ENCODE data around the gene DSC1. TPM values are rescaled to one million over a fixed set of nuclear protein-coding genes. Genes with fewer than 3 reads are reported as not detected.
A peak's percentile ranks its signal among the peaks of the same experiment; 100 is the strongest.
"Not testable (repeated sequence)": the region's sequence is repeated elsewhere in the genome, so short reads cannot be mapped to it uniquely, and the experiment has no call there.

The DSC1 gene
- total RNA-seq, 1 donor from 2014 or later: 3.0 TPM

DNA sequence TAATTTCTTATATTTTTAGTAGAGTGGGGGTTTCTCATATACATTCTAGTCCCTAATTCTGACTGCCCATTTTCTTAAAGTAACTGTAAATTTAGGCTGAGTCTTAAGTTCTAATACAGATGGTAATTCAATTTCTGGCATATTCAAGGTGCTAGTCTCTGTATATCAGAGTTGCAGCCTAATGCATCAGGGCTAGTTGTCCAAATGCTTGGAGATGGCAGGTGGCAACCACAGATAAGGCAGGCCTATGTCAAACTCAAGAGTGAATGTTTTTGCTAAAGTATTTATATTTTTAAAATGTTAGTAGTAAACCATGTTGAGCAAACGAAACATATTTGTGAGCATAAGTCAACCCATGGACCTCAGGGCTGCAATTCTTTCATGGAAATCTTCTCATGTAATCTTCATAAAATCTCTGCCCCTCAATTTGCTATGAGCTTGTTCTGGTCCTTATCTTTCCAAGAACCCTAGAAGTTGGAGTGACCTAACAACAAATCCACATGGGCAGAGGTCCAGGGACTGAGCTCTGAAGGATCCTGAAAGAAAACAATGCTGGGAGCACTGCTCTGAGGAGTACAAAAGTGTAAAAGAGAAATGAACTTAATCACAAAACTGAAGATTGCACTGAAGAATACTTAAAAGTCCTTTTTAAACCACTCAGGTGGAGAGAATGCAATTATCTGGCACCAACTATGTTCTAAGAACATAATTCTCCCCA is 33.1 kb downstream of the DSC1 start:
- DNase-seq (ENCODE audit: missing footprints) (no peak), ATAC-seq (no peak)
- intact Hi-C loops (cut with DNase I): no loop called here

DNA sequence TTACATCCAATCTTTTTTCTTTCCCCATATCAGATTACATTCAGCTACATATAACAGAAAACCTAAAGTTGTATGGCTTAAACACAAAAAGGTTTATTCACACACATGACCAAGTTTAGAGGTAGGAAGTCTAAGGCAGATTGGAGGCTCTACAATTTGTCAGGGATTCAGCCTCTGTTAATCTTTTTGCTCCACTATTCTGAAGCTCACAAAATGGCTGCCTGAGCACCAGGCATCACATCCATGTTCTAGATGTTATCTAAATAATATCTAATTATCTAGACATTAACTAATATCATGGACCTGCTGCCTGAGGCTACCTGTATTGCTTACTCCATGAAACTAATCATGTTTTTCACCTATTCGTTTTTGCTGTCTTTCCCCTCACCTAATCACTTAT is 36.8 kb downstream of the DSC1 start:
- ATAC-seq (no peak), DNase-seq (ENCODE audit: missing footprints) (no peak)
- intact Hi-C loops (cut with DNase I): no loop called here

DNA sequence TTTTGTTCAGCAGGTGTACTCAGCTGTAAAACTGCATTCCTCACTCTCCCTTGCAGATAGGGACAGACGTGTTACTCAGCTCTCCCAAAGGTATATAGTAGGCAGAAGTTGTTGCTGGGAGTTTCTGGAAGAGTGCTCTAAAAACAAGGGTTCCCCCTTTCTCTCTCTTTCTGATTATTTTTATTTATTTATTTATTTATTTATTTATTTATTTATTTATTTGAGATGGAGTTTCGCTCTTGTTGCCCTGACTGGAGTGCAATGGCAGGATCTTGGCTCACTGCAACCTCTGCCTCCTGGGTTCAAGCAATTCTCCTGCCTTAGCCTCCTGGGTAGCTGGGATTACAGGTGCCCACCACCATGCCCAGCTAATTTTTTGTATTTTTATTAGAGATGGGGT is 39.5 kb downstream of the DSC1 start:
- ATAC-seq; intact Hi-C loops (cut with DNase I); DNase-seq (ENCODE audit: missing footprints): not testable (repeated sequence)

DNA sequence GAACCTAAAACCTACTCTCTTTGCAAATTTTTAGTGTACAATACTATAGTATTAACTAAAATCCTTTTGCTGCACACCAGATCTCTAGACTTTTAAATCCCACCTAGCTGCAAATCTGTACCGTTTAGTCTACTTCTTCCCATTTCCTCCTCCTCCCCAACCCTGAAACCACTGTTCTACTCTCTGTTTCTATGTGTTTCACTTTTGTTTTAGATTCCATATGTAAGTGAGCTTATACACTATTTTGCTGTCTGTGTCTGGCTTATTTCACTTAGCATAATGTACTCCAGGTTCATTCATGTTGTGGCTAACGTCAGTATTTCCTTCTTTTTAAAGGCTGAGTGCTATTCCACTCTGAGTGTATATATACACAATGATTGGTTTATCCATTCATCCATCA is 42.1 kb downstream of the DSC1 start:
- intact Hi-C loops (cut with DNase I): no loop called here
- no peak for DNase-seq (ENCODE audit: missing footprints)
- ATAC-seq: no peak

DNA sequence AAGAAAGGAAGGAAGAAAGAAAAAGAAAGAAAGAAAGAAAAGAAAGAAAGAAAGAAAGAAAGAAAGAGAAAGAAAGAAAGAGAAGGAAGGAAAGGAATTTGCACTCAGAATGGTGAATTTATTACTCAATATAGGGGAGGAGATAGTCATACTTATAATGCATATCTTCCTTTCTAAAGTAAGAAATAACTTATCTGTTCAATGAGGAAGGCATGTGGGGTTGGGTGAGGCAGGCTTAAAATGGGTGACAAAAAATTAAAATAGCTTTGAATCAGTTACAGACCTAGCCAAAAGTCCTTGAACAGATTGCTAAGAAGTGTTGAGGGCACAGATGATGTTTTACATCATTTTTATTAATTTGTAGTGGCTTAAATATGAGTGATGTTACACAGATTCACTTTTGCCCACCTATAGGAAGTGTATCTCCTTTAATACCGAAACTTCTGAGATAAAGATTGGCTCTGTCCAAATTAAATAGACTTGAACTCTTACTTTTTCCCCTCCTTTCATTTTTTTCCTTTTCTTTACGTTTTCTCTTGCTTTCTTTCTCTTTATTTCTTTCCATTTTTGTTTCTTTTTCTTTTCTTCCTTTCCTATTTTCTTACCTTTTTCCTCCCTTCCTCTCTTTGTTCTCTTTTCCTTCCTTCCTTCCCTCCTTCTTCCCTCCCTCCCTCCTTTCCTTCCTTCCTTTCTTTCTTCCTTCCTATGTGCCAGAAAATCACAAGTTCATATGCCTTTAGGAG is 45.6 kb downstream of the DSC1 start:
- intact Hi-C loops (cut with DNase I): no loop called here
- ATAC-seq: no peak
- no peak for DNase-seq (ENCODE audit: missing footprints)

DNA sequence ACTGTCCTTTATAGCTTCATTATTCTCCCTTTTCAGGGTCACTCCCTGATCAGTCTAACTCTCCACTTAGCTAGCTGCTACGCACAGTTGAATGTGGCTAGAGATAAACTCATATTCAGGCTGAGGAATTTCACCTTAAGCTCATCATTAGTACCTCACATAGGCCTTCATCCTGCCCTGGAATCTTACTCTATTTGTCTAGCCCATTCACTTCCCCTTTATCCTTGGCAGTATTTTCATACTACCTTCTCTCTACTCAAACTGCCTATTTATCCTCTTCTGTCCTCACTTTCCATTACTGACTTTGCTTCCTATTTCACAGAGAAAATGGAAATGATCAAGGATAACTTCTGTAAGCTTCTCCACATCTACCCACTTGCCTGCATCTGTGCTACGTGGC is 49.9 kb downstream of the DSC1 start:
- intact Hi-C loops (cut with DNase I): no loop called here
- ATAC-seq: no peak
- no peak for DNase-seq (ENCODE audit: missing footprints)

DNA sequence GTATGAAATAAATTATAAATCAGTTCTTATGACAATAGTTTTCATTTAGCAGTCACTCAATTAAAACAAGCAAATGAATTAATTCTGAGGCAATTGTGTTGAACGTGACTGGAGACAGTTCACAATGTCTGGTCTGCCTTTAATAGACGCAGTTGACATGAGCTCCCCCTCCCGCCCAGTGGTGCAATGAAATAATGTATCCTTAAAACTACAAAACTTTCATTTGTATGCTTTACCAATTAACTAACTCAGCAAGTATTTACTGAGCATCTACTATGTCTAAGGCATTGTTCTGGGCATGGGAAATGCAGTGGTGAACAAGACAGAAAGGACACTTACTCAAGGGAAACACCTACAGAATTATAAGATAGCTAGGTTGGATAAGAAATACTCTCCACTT is 56.9 kb downstream of the DSC1 start:
- intact Hi-C loops (cut with DNase I): no loop called here
- DNase-seq (ENCODE audit: missing footprints): no peak
- no peak for ATAC-seq

DNA sequence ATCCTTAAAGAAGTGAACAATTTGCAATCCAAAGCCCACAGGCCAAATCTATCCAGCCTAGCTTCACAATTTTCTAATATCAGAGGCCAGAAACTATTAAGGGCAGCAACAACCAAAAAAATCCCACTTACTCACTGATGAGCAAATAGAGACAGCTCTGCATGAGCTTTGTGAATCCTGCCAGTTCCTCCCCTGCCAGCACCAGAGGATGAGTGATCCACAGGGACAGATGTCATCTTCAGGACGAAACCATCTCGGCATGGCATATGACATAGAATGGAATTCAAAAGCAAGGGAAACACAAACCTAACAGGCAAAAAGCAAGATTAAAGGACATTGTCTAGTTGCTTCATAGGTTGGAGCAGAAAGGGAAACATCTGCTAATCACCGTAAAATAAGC is 58.2 kb downstream of the DSC1 start:
- intact Hi-C loops (cut with DNase I): loop anchor here (5.0 kb wide), 4 partner anchors 103 to 393 kb away; partner anchors contain the start of gene DSG2
- no peak for DNase-seq (ENCODE audit: missing footprints)
- ATAC-seq: no peak

DNA sequence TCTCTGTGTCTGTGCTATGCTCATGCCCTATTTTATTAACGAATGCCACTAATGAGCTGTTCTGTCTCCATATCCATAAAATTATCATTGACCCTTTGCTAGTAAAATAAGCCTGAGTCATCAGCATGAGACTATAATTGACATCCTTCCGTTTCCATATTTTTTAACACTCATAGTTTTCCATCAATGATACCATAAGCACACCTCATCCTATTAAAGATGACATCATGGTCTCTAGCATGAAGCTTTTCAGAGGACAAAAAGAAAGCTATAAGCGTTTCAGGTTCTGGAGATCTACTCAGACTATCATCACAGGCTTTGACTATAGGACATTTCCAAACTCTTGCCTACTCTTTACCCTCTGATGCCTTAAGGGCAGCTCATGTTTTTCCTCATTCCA is 59.2 kb downstream of the DSC1 start:
- no peak for ATAC-seq
- intact Hi-C loops (cut with DNase I): loop anchor here (5.0 kb wide), 4 partner anchors 104 to 394 kb away; partner anchors contain the start of gene DSG2
- no peak for DNase-seq (ENCODE audit: missing footprints)

DNA sequence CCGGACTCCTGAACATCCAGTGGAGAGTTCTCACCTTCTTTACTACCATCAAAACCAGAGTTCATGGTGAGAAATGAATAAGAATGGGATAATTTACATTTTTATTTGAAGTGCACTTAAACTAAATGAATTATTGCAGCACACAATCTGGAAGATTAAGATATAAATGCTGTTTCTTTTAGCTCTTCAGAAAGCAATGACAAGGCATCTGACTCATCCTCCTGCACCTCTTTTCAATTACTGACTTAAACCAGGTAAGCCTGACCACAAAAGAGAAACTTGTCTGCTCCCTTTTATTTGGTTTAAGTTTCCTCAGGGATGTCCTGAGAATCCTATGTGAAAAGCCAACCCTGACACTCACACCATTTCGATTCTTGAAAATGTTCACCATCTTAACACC is 59.7 kb downstream of the DSC1 start:
- ATAC-seq (no peak), DNase-seq (ENCODE audit: missing footprints) (no peak)
- intact Hi-C loops (cut with DNase I): loop anchor here (5.0 kb wide), 4 partner anchors 104 to 394 kb away; partner anchors contain the start of gene DSG2

DNA sequence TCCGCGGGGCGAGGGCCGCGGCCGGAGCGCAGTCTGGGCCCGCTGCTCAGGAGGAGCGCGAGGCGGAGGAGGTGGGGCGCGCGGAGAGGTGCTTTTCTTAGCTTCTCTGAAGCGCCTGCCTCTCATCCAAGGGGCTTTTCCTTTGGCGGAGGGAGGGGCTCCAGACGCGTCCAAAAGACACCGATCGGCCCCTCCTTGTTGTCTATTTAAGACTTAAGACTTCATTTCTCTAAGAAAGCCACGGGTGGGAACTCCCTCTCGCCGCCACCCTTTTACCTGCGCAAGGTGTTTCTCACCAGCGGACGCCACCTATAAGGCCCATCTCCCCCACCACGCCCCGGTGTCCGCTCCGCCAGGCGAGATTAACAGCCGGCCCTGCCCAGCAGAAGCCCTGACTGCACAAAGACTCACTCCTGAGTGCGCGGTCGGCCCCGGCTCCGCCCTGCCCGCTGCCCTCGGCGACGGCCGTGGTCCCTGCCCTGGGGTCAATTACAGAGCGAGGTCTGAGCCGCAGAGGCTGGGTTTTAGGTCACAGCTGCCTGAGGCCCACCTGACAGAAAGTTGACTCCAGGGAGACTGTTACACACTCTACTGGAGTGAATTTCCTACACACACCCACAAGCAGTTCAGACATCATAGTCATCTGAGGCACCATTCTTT is 60.5 kb downstream of the DSC1 start, which contains the start of gene DSC2:
Gene DSC2, minus strand, starts transcription at position 397 of the 660 bp plus-strand sequence. CDS start 450 bp downstream, outside the sequence.
- peak; percentile 79 for DNase-seq (ENCODE audit: missing footprints)
- intact Hi-C loops (cut with DNase I): loop anchor here (5.0 kb wide), 4 partner anchors 105 to 395 kb away; partner anchors contain the start of gene DSG2
- peak; percentile 54 for ATAC-seq

DNA sequence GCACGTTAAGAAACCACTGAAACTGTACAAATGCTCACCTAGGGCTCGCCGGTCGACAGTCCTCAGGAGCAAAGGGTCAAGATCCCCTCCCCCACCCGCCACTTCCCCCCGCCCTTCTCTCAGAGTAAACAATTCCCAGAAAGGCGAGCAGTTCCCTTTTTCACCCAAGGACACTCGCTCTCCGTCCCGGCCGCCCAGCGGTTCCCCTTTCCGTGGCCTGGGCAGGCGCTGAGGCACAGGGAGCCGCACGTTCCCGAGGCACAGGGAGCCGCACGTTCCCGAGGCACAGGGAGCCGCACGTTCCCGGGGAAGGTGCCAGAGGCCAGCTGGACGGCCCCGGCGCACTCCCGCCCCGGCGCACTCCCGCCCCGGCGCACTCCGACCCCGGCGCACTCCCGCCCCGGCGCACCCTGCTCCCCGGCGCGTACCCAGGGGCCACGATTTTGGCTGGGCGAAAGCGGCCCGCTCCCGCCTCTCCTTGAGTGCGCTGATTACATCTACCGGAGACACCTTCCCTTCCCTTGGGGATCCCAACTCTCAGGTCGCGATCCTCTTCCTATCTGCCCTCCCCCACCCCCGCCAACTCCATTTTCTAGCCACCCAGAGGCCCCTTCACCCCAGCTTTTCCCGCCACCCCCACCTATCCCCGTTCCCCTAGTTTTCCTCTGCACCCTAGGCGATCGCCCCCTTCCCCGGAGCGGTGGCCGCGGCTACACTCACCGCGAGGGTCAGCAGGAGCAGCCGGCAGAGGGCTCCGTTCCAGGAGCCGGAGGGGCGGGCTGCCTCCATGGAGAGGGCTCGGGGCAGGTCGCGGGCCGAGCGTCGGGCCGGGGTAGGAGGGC is 61.3 kb downstream of the DSC1 start:
- DNase-seq (ENCODE audit: missing footprints): peak; percentile 93
- intact Hi-C loops (cut with DNase I): loop anchor here (2.0 to 5.0 kb wide), 5 partner anchors 106 to 396 kb away; partner anchors contain the start of gene DSG2
- peak; percentile 89 for ATAC-seq

DNA sequence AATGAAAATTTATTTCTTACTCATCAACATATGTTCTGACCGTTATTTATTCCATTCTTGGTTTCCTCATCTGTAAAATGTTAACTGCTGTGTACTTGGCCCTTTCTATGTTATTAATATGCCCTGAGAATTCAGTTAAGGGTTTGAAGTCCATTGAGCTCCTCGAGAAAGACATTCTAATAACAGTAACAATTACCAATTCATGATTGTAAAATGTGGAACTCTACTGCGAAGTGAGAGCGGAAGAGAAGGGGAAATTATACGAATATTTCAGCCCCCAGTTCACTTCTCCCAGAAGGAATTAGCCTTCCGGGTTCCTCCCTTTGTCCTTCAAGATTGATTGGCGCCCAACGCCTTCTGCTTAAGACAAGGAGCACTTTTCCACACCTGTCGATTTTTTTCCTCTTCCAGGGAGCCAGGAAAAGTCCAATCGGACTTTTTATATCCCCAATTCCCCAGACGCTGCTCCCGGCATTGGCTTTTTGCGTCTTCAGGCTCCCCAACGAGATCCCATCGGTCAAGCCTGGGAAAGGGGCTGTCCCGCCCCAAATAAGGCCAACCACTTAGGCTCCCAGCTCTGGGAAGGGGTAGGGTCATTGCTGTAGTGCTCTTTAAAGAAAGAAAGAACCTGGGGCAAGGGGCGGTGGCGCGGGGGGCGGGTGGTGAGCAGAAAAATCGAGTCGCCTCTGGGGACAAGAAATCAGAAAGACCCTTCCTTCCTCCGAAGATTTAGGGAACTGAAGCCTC is 62.0 kb downstream of the DSC1 start:
- ATAC-seq: peak; percentile 53
- DNase-seq (ENCODE audit: missing footprints): peak; percentile 65
- intact Hi-C loops (cut with DNase I): loop anchor here (2.0 to 5.0 kb wide), 5 partner anchors 107 to 397 kb away; partner anchors contain the start of gene DSG2

DNA sequence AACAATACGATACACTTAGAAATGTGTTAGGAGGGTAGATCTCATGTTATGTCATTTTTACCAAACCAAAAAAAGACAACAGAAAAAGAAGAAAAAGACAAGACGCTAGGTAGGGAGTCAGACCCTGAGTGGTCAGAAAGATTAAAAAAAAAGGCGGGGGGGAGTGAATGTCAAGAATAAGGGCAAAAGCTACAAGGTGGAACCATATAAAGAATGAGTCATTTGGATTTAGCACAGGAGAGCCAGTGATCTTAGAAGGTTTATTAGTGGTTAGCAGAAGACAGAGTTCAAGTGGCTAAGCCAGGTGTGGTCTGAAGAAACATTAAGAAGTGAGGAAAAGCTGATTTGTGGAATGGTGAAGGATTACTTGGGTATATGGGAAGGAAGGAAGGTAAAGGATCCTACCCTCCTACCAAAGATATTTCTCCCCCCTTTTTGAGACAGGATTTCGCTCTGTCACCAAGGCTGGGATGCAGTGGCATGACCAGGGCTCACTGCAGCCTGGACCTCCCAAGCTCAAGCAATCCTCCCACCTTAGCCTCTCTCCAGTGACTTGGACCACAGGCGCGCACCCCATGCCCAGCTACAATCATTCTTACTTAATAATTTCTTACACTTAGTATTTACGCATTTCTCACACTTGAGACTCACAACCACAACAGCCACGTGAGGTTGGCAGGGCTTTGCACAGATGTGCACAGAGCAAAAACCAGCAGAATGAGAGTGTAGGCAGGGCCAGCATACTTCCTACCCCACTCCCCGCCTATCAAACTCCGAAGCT is 63.0 kb downstream of the DSC1 start:
- no peak for DNase-seq (ENCODE audit: missing footprints)
- intact Hi-C loops (cut with DNase I): loop anchor here (2.0 to 5.0 kb wide), 5 partner anchors 108 to 398 kb away; partner anchors contain the start of gene DSG2
- no peak for ATAC-seq

DNA sequence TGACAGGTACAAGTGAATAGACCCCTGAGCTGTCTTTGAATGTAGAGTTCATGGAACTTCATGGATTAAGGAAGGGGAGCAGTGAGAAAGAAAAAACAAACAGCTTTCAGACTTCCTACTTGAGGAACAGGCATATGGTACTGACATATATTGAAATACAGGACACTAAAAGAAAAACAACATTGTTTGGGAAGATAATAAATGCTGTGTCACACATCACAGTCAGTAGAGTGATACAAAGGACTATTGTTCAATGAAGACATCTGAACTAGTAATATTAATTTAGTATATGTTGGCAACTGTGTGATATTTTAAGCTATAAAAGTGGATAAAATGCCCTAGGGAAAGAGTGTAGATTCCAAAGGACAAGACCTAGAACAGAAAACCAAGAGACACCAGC is 63.8 kb downstream of the DSC1 start:
- intact Hi-C loops (cut with DNase I): no loop called here
- ATAC-seq: no peak
- DNase-seq (ENCODE audit: missing footprints): no peak

DNA sequence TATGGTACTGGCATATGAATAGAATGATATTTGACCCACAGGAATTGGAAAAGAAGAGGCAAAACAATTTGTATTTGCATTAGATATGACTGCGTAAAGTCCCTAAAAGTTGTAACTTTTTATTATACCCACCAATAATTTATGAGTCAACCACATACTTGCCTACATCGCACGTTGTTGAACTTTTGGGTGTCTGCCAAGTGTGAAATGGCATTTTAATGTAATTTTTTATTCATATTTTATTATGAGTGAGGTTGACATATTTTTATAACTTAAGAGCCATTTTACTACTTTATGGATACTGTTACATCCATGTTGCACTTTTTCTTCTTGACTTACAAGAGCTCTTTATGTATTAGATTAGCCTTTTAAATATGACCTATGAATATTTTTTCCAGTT is 65.0 kb downstream of the DSC1 start:
- intact Hi-C loops (cut with DNase I): no loop called here
- no peak for DNase-seq (ENCODE audit: missing footprints)

DNA sequence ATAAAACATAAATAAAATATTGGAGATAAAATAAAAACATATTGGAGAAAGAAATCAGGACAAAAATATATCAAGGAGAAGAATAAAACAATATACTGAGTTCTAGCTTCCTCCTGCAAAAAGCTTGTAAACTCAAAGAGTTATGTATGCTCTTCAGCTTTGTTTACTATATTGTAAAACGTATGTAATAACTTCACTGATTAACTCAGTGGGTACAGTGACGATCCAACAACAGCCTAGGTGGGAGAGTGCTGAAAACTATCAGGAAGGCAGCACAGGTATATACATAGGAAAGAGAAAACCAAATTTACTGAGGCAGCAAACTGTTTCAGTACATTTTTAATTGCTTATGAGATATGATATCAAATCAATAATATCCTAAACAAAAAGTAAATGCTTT is 68.8 kb downstream of the DSC1 start:
- ATAC-seq (no peak), DNase-seq (ENCODE audit: missing footprints) (no peak)
- intact Hi-C loops (cut with DNase I): no loop called here

More for the DNA sequence above, 65.0 kb downstream of the DSC1 start:
- ATAC-seq: no peak
